Ishikawa (cell line): ENCODE measurements around the gene HMCN1.

ENCODE experiments used
- CEBPB ChIP-seq: IDR thresholded peaks from 2 replicates; pipeline ENCODE4 v1.6.1; 2012
- CREB1 ChIP-seq: IDR thresholded peaks from 2 replicates; pipeline ENCODE4 v1.6.1; 2012; ENCODE audit warnings: low read depth
- EGR1 ChIP-seq: IDR thresholded peaks from 2 replicates; pipeline ENCODE4 v1.6.1; 2012
- EP300 ChIP-seq: IDR thresholded peaks from 2 replicates; pipeline ENCODE4 v1.6.1; 2012; ENCODE audit warnings: borderline replicate concordance
- FOXM1 ChIP-seq: IDR thresholded peaks from 2 replicates; pipeline ENCODE4 v1.6.1; 2012; ENCODE audit warnings: low read depth, borderline replicate concordance
- NFIC ChIP-seq: IDR thresholded peaks from 2 replicates; pipeline ENCODE4 v1.6.1; 2012
- RAD21 ChIP-seq: IDR thresholded peaks from 2 replicates; pipeline ENCODE4 v1.6.1; 2012; ENCODE audit warnings: low read depth
- TAF1 ChIP-seq: IDR thresholded peaks from 2 replicates; pipeline ENCODE4 v1.6.1; 2012; ENCODE audit warnings: low read depth, mild to moderate bottlenecking
- TCF12 ChIP-seq: IDR thresholded peaks from 2 replicates; pipeline ENCODE4 v1.6.1; 2012; ENCODE audit warnings: low read depth
- TEAD4 ChIP-seq: IDR thresholded peaks from 2 replicates; pipeline ENCODE4 v1.6.1; 2012
- USF1 ChIP-seq: IDR thresholded peaks from 2 replicates; pipeline ENCODE4 v1.6.1; 2012
- YY1 ChIP-seq: IDR thresholded peaks from 2 replicates; pipeline ENCODE4 v1.6.1; 2012; ENCODE audit warnings: low read depth
- ZBTB7A ChIP-seq: IDR thresholded peaks from 2 replicates; pipeline ENCODE4 v1.6.1; 2012; ENCODE audit warnings: low read depth
- TF ChIP-seq, protein P1 (sequence below): IDR thresholded peaks from 2 replicates; pipeline ENCODE4 v1.6.1; 2012
- TF ChIP-seq, protein P2 (sequence below): IDR thresholded peaks from 2 replicates; pipeline ENCODE4 v1.6.1; 2012; ENCODE audit warnings: low read depth, mild to moderate bottlenecking

HMCN1 gene

DNA sequence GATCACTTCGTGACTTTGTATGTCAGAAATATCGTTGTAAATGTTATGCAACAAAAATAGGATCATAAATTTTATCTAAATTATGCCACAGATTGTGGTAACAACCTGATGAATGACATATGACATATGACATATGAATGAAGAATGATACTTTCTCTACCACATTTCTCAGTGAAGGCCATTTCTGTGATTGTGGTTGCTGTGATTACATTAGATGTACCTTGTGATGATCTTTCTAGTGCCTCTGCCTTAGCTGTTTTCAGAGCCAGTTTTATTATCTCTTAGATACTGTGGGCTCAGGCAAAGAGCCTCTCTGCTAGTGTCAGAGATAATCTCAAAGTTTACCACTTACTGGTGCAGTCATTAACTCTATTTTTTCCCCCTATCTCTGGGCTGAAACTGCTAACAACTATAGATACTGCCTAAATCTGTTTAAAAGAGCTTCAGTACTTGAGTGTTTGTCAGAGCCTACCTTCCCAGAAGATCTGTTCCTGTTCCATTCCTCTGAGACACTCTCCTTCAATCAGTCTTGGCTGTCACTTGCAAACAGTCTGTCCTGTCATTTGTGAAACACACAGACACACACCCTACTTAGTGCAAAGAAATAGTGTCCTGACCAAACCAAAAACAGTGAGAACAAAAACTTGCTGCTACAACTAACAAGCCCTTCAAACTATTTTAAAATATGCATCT is 55.5 kb downstream of the HMCN1 start:
- TF ChIP-seq TEAD4 (no peak), RAD21 (no peak), CEBPB (no peak), EP300 (no peak), ZBTB7A (no peak), USF1 (no peak), EGR1 (no peak), FOXM1 (no peak), CREB1 (no peak), TAF1 (no peak)

DNA sequence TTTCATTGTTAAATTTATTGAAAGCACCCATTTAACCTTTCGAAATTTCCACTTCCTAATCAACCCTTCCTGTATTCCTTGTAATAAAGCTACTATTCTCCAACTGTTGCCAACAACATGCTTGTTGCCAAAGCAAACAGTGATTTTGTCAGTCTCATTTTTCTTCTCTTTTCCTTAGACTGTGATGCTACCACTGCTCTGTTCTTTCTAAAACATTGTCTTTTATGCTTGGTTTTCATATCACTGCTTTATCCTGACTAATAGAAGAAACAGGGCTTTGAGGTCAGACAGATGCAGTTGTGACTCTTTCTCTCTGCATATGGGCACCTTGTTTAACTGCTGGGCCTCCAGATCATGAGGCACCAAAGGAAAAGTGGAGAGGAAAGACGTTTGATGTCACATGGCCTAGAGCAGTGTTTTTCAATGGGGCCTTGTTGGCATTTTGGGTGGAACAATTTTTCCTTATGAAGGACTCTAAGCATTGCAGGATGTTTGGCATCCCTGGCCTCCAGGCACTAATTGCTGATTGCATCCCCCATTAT is 56.1 kb downstream of the HMCN1 start:
- no peak for TF ChIP-seq YY1
- no peak for TF ChIP-seq CREB1
- TF ChIP-seq TCF12: no peak

- TF ChIP-seq, protein P1, sequence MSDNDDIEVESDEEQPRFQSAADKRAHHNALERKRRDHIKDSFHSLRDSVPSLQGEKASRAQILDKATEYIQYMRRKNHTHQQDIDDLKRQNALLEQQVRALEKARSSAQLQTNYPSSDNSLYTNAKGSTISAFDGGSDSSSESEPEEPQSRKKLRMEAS: no peak
- TF ChIP-seq EGR1: no peak
- TF ChIP-seq CREB1: no peak
- TF ChIP-seq CEBPB: no peak
- TF ChIP-seq TAF1: no peak
- TF ChIP-seq, protein P2, sequence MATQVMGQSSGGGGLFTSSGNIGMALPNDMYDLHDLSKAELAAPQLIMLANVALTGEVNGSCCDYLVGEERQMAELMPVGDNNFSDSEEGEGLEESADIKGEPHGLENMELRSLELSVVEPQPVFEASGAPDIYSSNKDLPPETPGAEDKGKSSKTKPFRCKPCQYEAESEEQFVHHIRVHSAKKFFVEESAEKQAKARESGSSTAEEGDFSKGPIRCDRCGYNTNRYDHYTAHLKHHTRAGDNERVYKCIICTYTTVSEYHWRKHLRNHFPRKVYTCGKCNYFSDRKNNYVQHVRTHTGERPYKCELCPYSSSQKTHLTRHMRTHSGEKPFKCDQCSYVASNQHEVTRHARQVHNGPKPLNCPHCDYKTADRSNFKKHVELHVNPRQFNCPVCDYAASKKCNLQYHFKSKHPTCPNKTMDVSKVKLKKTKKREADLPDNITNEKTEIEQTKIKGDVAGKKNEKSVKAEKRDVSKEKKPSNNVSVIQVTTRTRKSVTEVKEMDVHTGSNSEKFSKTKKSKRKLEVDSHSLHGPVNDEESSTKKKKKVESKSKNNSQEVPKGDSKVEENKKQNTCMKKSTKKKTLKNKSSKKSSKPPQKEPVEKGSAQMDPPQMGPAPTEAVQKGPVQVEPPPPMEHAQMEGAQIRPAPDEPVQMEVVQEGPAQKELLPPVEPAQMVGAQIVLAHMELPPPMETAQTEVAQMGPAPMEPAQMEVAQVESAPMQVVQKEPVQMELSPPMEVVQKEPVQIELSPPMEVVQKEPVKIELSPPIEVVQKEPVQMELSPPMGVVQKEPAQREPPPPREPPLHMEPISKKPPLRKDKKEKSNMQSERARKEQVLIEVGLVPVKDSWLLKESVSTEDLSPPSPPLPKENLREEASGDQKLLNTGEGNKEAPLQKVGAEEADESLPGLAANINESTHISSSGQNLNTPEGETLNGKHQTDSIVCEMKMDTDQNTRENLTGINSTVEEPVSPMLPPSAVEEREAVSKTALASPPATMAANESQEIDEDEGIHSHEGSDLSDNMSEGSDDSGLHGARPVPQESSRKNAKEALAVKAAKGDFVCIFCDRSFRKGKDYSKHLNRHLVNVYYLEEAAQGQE: no peak
- no peak for TF ChIP-seq TCF12
- TF ChIP-seq NFIC: no peak
- no peak for TF ChIP-seq ZBTB7A
- TF ChIP-seq TEAD4: no peak
- no peak for TF ChIP-seq YY1
- no peak for TF ChIP-seq RAD21
- no peak for TF ChIP-seq FOXM1
- no peak for TF ChIP-seq USF1
Observed at GRCh38 chr1:185792040-185792439, 57.8 kb downstream of the HMCN1 start.

DNA sequence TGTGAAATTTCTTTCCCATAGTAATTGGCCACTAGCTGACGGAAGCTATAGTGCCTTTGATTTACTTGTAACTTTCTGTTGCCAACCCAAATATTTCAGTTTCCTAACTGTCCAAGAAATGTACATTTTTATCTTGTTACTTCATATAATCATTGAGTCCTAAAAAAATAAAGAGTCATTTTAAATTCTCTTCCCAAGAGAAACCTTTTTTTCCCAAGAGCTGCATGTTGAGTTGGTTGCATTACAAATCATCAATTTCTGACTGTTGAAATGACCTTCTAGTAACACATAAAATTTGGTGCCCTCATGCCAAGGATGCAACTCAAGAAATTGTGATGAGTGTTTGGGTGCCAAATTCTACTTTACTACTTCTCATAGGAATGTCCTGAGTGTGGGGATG is 61.0 kb downstream of the HMCN1 start:
- TF ChIP-seq USF1 (no peak), EP300 (no peak), CEBPB (no peak), CREB1 (no peak), RAD21 (no peak), NFIC (no peak), TCF12 (no peak), FOXM1 (no peak), EGR1 (no peak), TEAD4 (no peak), ZBTB7A (no peak), TAF1 (no peak), YY1 (no peak)
- TF ChIP-seq, protein P1: no peak
- TF ChIP-seq, protein P2: no peak

GRCh38 chr1:185798505-185798904 is 64.3 kb downstream of the HMCN1 start:
- TF ChIP-seq ZBTB7A (no peak), YY1 (no peak), EP300 (no peak), CREB1 (no peak), TEAD4 (no peak), FOXM1 (no peak), EGR1 (no peak)
- TF ChIP-seq, protein P2: no peak
- TF ChIP-seq, protein P1: no peak
